Measurements from ENCODE around the gene P2RX6. TPM values are rescaled to one million over a fixed set of nuclear protein-coding genes. Genes with fewer than 3 reads are reported as not detected.
"Not testable (repeated sequence)": the region's sequence is repeated elsewhere in the genome, so short reads cannot be mapped to it uniquely, and the experiment has no call there.

The P2RX6 gene
- total RNA-seq, 1 experiment from 2014 or later: 11.3 TPM

DNA sequence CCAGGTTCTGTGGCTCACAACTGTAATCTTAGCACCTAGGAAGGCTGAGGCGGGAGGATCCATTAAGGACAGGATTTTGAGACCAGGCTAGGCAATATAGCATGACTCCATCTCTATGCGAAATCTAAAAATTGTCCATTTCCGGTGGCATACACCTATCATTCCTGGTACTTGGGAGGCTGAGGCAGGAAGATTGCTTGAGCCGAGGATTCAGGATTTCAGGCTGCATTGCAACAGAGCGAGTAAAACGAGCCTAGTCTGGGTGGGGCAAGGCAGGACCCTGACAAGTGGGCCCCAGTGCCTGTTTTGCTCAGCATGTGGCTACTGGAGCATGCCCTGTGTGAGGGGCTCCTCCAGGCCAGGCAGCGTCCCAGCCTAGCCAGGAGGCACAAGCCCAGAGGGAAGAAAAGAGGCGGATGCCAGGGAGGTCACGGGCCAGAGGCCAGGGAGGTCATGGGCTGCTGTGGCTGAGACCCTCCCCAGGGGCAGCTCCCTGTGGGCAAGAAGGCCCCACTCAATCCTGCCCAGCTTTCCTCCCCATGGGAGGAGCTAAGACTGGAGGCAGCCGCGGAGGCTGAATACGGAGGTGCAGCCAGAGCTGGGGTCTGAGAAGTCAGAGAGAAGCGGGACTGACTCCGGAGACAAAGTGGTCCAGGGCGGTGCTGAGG lies 39.2 kb downstream of the P2RX6 start:
- Histone ChIP-seq H3K36me3 (no peaks in the 10 kb centered on the region), H3K4me3 (no peak overlapping the region), H3K27me3 (no peaks in the 10 kb centered on the region), H3K9me3 (replicated peaks) (no peaks in the 10 kb centered on the region), H3K4me1 (0 out of 2 replicates have a peak, but pooled peaks cover 2% of the 10 kb centered on the region), H3K27ac (no peak overlapping the region)
- no peak for DNase-seq

DNA sequence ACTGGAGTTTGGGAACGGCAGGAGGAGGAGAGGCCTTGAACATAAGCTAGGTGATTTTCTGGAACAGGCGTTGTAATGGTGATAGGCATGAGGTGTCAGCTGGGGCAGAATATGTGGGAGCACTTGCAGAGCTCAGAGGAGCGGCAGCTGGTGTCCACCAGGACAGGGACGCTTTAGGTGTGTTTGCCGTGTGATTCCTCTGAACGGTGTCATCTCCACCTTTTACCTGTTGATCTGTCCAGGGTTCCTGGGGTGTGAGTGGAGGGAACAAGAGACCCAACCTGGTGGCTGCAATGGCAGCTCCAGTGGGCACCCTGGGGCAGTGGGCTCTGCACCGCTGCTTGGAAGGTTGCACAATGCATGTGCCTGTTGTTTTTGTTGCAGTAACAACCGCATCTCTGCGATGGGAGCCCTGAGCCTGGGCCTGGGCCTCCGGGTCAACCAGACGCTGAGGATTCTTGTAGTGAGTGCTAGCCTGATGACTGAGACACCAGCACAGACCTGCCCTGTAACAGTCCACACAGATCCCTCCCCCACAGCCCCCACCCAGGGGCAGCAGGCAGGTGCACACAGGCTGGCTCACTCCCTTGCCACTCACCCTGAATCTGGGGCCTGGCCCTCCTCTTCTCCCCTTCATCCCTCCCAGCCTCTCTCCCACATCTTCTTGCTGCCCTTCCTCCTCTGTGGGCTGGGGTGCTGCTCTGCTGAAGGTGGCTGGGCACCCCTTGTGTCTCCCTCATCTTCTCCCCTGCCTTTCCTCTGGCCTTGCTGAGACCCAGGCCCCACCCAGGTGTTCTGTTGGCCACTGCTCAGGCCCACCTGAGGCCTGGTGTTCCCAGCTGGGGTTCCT lies 40.0 kb downstream of the P2RX6 start:
- Histone ChIP-seq H3K4me1 (0 out of 2 replicates have a peak, but pooled peaks cover 2% of the 10 kb centered on the region), H3K27ac (no peak overlapping the region), H3K27me3 (no peaks in the 10 kb centered on the region), H3K36me3 (no peaks in the 10 kb centered on the region), H3K9me3 (replicated peaks) (no peaks in the 10 kb centered on the region), H3K4me3 (no peak overlapping the region)
- no peak for DNase-seq

DNA sequence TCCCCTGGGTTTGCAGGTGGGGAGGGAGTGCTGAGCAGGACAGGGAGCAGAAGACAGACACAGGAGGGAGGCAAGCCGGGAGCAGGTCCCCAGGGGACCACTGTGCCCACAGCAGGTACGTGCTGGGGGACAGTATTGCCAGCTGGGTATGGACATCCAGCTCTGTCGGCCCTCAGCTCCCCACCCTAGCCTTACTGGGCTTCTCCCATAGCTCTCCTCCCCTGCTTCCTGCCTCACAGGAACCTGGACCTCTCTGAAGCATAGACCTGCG lies 40.5 kb downstream of the P2RX6 start:
- H3K4me1 ChIP-seq: 0 out of 2 replicates have a peak, but pooled peaks cover 2% of the 10 kb centered on the region
- no peak for DNase-seq
- H3K27ac ChIP-seq: no peak overlapping the region
- no peak overlapping the region for H3K4me3 ChIP-seq
- H3K36me3 ChIP-seq: no peaks in the 10 kb centered on the region
- H3K9me3 ChIP-seq (replicated peaks): no peaks in the 10 kb centered on the region
- H3K27me3 ChIP-seq: no peaks in the 10 kb centered on the region

DNA sequence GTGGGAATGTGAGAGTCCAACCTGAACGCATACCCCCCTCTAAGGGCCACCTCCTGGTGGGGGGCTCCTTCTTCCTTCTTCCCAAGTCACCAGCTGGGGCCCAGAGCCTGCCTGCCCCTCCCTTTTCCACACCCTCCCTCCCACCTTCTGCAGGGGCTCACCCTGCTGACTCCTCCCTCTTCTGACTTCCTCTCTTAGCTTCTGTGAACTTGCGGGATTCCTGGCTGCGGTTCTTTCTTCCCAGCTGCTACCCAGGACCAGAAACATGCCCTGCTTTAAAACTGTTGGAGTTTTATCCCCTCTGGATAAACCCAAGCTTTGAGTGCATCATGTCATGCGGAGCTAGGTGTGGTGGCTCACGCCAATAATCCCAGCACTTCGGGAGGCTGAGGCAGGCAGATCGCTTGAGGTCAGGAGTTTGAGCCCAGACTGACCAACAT lies 40.9 kb downstream of the P2RX6 start:
- 0 out of 2 replicates have a peak, but pooled peaks cover 2% of the 10 kb centered on the region for H3K4me1 ChIP-seq
- H3K27me3 ChIP-seq: no peaks in the 10 kb centered on the region
- peak in 1 of 2 experiments; percentile 45 for DNase-seq
- H3K9me3 ChIP-seq (replicated peaks): no peaks in the 10 kb centered on the region
- no peak overlapping the region for H3K27ac ChIP-seq
- H3K36me3 ChIP-seq: no peaks in the 10 kb centered on the region
- no peak overlapping the region for H3K4me3 ChIP-seq

DNA sequence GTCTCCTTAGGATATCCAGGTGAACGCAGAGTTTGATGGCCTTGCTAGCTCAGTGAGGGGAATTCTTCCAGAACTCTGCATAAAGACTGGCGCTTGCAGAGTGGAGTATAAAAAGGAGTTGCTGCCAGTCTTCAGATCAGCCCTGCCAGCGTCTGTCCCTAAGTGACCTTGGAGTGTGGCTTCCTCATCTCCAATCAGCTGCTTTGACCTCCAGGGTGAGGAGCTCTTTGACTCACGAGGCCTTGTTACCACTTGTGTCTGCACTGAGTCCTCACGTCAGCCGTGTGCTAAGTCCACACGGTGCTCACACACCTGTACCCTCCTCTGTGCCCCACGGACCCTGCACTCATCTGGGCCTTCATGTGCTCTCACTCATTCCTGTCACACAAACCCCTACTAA lies 45.4 kb downstream of the P2RX6 start:
- H3K9me3 ChIP-seq (replicated peaks); H3K27me3 ChIP-seq: not testable (repeated sequence)

DNA sequence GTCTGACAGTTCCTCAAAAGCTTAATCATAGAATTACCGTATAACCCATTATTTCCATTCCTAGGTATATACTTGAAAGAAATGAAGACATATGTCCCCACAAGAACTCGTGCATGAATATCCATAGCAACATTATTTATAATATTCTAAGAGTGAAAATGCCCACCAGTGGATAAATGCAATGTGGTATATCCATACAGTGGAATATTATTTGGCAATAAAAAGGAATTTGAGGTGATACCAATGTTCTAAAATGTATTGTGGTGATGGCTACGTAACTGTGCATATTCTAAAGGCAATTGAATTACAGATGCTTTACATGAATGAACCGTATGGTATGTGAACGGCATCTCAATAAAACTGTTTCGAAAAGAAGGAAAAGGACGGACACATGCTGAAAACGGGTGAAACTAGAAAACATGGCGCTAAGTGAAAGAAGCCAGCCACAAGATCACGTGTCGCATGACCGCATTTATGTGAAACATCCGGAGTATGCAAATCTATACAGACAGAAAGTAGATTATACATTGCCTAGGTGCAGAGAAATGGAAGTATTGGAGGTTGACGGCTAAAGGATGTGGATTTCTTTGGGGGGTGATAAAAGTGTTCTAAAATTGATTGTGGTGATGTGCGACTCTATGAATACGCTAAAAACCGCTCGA lies 46.8 kb downstream of the P2RX6 start:
- H3K27me3 ChIP-seq; DNase-seq; H3K4me3 ChIP-seq; H3K36me3 ChIP-seq; H3K27ac ChIP-seq; H3K9me3 ChIP-seq (replicated peaks); H3K4me1 ChIP-seq: not testable (repeated sequence)

More for the DNA sequence above, 45.4 kb downstream of the P2RX6 start:
- not testable (repeated sequence) for H3K4me3 ChIP-seq, H3K27ac ChIP-seq, H3K36me3 ChIP-seq, H3K4me1 ChIP-seq, DNase-seq

DNA sequence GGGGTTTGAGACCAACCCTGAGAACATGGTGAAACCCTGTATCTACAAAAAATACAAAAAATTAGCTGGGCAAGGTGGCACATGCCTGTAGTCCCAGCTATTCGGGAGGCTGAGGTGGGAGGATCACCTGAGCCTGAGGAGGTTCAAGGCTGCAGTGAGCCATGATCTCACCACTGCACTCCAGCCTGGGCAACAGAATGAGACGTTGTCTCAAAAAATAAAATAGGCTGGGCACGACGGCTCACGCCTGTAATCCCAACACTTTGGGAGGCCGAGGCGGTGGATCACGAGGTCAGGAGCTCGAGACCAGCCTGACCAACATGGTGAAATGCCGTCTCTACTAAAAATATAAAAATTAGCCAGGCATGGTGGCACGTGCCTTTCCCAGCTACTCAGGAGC lies 49.5 kb downstream of the P2RX6 start:
- DNase-seq; H3K9me3 ChIP-seq (replicated peaks); H3K36me3 ChIP-seq; H3K4me1 ChIP-seq; H3K4me3 ChIP-seq; H3K27me3 ChIP-seq; H3K27ac ChIP-seq: not testable (repeated sequence)

DNA sequence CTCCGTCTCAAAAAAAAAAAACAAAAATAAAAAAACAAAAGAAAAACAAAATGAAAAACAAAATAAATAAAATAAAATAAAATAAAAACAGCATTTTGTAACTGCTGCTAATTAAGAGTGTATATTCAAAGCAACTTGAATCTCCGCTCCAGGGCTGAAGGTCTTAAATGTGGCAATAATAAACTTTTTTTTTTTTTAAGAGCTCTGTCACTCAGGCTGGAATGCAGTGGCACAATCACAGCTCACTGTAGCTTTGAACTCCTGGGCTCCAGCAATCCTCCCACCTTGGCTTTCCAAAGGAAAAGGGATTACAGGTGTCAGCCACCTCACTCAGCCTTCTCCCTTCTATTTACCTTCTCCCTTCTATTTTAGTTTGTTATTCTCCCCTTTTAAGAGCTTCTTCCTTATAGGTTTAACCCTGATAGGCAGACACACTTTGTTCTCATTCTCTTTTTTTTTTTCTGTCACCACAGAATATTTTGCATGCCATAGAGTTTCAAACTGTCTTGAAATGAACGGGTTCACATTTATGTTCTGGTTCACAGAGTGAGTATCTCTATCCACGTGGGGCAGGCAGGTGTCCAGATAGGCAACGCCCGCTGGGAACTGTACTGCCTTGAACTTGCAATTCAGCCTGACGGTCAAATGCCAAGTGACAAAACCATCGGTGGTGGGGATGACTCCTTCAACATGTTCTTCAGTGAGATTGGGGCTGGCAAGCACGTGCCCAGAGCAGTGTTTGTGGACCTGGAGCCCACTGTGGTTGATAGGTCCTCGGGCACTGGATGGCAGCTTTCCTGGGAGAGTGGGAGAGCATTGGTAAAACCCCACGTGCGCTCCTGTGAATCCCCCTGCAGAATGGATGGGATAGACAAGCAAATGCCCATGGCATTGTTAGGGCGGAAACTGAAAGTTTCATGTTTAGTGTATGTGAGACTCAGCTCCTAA lies 50.2 kb downstream of the P2RX6 start:
- H3K27me3 ChIP-seq: no peaks in the 10 kb centered on the region
- no peaks in the 10 kb centered on the region for H3K36me3 ChIP-seq
- H3K9me3 ChIP-seq (replicated peaks): no peaks in the 10 kb centered on the region
- DNase-seq: no peak
- no peak overlapping the region for H3K27ac ChIP-seq
- no peak overlapping the region for H3K4me3 ChIP-seq
- H3K4me1 ChIP-seq: no peaks in the 10 kb centered on the region

DNA sequence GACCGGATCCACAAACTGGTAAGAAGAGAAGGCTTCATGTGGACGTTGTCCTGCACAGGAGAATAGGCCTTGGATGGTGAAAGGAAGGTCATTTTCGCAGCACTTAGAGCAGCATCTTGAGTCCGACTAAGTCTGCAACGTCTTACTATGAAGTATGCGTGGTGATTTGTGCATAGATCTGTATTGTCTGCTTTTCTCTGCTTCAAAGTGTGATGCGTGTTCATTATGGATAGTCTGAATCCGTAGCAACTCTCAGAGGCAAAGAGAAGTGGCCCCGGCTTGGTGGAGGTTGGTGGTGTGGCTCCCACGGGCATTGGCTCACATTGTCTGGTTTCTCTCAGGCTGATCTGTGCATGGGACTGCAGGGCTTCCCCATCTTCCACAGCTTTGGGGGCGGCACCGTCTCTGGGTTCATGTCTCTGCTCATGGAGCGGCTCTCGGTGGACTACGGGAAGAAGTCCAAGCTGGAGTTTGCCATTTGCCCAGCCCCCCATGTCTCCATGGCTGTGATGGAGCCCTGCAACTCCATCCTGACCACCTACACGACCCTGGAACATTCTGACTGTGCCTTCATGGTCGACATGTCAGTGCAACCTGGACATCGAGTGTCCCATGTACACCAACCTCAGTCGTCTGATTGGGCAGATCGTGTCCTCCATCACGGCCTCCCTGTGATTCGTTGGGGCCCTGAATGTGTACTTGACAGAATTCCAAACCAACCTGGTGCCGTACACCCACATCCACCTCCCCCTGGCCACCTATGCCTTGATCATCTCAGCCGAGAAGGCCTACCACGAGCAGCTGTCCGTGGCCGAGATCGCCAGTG lies 52.3 kb downstream of the P2RX6 start:
- H3K27ac ChIP-seq: no peak overlapping the region
- no peaks in the 10 kb centered on the region for H3K4me1 ChIP-seq
- DNase-seq: no peak
- no peak overlapping the region for H3K4me3 ChIP-seq
- no peaks in the 10 kb centered on the region for H3K9me3 ChIP-seq (replicated peaks)
- H3K36me3 ChIP-seq: no peaks in the 10 kb centered on the region
- no peaks in the 10 kb centered on the region for H3K27me3 ChIP-seq

DNA sequence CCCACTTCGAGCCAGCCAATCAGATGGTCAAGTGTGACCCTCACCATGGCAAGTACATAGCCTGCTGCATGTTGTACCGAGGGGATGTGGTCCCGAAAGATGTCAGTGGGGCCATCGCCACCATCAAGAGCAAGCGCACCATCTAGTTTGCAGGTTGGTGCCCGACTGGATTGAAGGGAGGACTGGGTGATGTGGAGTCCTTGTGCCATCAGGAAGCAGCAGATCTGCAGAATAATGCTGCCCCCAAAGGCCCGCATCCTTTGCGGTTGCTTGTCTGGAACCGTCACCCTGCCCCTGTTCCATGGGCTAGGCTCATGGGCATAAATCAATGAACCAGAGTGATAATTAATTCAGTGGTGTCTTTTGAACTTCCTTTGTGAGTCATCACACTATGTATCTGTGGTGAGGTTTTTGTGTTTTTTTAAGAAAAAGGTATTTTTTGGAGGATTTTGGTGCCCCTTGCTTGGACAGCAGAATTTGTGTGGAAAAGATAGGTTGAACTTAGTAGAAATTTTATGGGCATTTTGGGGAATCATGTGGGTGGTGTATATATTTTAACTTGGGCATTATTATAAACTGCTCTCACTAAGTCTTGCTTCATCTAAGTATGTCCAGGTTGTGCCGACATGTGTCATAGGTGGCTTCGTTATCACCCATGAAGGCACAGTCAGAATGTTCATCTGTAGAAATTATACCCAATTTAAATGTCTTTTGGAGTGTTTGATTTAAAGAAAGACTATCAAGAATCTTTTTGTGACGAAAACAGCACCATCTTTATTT lies 53.1 kb downstream of the P2RX6 start:
- Histone ChIP-seq H3K4me1 (no peaks in the 10 kb centered on the region), H3K9me3 (replicated peaks) (no peaks in the 10 kb centered on the region), H3K4me3 (no peak overlapping the region), H3K27ac (no peak overlapping the region), H3K36me3 (no peaks in the 10 kb centered on the region), H3K27me3 (no peaks in the 10 kb centered on the region)
- no peak for DNase-seq

DNA sequence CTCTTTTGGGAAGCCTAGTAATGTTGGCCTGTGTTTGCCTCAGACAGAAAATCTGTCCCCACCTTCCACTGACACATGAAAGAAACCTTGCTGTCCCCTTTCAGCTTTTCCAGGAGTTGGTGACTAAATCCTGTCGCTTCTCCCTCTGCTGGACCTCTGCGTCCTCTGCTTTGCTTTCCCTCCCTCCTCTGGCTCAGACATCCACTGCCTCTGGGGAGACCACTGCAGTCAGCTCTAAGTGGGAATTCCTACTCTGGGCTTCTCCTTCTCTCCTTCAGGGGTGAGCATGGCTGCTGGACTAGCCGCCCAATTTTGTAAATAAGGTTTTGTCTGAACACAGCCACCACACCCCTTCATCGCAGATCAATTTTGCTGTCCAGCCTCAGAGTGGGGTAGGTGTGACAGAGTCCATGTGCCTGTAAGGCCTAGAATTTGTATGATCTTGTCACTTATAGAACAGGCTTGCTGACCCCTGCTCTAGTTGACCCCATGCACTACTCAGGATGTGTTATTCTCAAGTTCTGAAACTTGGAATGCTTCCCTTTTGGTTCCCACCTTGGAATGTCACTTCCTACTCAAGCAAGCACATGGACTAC lies 53.8 kb downstream of the P2RX6 start:
- H3K27me3 ChIP-seq: no peaks in the 10 kb centered on the region
- H3K36me3 ChIP-seq: no peaks in the 10 kb centered on the region
- no peaks in the 10 kb centered on the region for H3K9me3 ChIP-seq (replicated peaks)
- DNase-seq: no peak
- H3K4me1 ChIP-seq: no peaks in the 10 kb centered on the region
- H3K27ac ChIP-seq: no peak overlapping the region
- H3K4me3 ChIP-seq: no peak overlapping the region

DNA sequence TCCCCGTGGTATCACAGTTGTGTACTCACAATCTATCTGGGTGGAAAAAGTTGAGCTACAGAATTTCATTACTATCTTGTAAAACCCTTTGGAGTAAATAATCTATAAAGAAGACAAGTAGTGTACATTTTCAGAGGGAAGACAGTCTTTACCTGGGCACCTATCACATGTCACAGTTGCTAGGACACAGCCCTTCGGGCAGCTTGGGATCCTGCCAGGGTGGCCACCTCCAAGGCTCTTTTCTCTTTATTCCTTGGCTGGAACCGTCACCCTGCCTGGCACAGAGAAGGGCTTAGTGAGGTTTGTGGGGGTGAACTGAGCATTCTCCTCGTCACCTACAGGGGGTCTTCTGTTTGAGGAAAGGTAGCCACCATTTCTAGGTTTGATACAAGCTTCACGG lies 54.4 kb downstream of the P2RX6 start:
- H3K4me3 ChIP-seq: no peak overlapping the region
- H3K9me3 ChIP-seq (replicated peaks): no peaks in the 10 kb centered on the region
- H3K4me1 ChIP-seq: no peaks in the 10 kb centered on the region
- no peak for DNase-seq
- H3K36me3 ChIP-seq: no peaks in the 10 kb centered on the region
- H3K27me3 ChIP-seq: no peaks in the 10 kb centered on the region
- no peak overlapping the region for H3K27ac ChIP-seq

All from SJCRH30 (cell line).